GM23338 (cell line): Measurements from ENCODE around the gene TMC2.

Experiments
- CREB1 ChIP-seq: fragments of 250-450 bp; sonication (Bioruptor Pico); IDR thresholded peaks from 2 replicates; pipeline ENCODE4 v1.5.0; 2020; ENCODE audit warnings: low read depth, mild to moderate bottlenecking, moderate library complexity
- EZH2 ChIP-seq: fragments of 200-600 bp; sonication (generic); IDR thresholded peaks from one replicate; pipeline ENCODE4 v1.8.0; 2017; ENCODE audit warnings: antibody characterized with exemption, mild to moderate bottlenecking, low read depth; ENCODE audit not compliant: unreplicated experiment
- EZH2phosphoT487 ChIP-seq: fragments of 200-600 bp; sonication (generic); IDR thresholded peaks from one replicate; pipeline ENCODE4 v1.8.1; 2018; ENCODE audit warnings: antibody characterized with exemption; ENCODE audit not compliant: unreplicated experiment
- JUNB ChIP-seq: IDR thresholded peaks from one replicate; pipeline ENCODE4 v1.6.1; 2016; ENCODE audit warnings: antibody characterized with exemption; ENCODE audit not compliant: unreplicated experiment
- NANOG ChIP-seq: IDR thresholded peaks from 2 replicates; pipeline ENCODE4 v1.6.1; 2016; ENCODE audit warnings: antibody characterized with exemption, borderline replicate concordance
- POLR2AphosphoS5 ChIP-seq: IDR thresholded peaks from 2 replicates; pipeline ENCODE4 v1.6.1; 2016; ENCODE audit warnings: antibody characterized with exemption, low read depth
- REST ChIP-seq: IDR thresholded peaks from one replicate; pipeline ENCODE4 v1.6.1; 2018; ENCODE audit warnings: antibody characterized with exemption; ENCODE audit not compliant: unreplicated experiment
- ZNF114 ChIP-seq: fragments of 250-450 bp; sonication (Bioruptor Pico); IDR thresholded peaks from 2 replicates; pipeline ENCODE4 v1.5.0; 2020; ENCODE audit warnings: mild to moderate bottlenecking, moderate library complexity
- ZNF331 ChIP-seq: fragments of 250-450 bp; sonication (Bioruptor Pico); IDR thresholded peaks from 2 replicates; pipeline ENCODE4 v1.5.0; 2020; ENCODE audit warnings: low read depth, mild to moderate bottlenecking, moderate library complexity
- ZNF462 ChIP-seq: fragments of 250-450 bp; sonication (Bioruptor Pico); IDR thresholded peaks from 2 replicates; pipeline ENCODE4 v1.5.0; 2020; ENCODE audit warnings: mild to moderate bottlenecking, moderate library complexity
- TF ChIP-seq, protein P1 (sequence below), 2 experiments: fragments of 200-600 bp in 1 of 2; sonication (generic) in 1 of 2; conservative IDR thresholded peaks; 2 replicates each; pipeline versions ENCODE4 v1.5.1 to v1.6.1; 2016 to 2017; ENCODE audit warnings: antibody characterized with exemption in 2 of 2, low read depth in 2 of 2, mild to moderate bottlenecking in 2 of 2, moderate library complexity in 1 of 2

DNA sequence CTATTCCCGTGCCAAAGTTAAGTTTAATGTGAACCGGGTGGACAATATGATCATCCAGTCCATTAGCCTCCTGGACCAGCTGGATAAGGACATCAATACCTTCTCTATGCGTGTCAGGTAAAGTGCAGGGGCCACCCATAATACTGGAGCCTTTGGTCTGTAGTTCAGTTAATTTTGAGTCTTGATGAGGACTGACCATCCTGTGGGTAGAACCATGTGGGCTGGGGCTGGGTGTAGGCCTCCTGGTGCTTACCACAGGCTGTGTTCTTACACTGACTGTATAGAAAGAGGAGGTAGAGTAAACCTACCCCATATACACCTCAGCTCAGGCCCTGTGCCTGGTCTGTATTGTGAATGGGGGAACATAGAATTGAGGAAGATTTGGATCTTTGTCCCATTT is 118.5 kb downstream of the TMC2 start:
- TF ChIP-seq ZNF331 (CRISPR knock-in tag) (no peak), ZNF462 (CRISPR knock-in tag) (no peak), JUNB (no peak), POLR2AphosphoS5 (no peak), REST (no peak), EZH2 (no peak), ZNF114 (no peak), NANOG (no peak), EZH2phosphoT487 (no peak), CREB1 (CRISPR knock-in tag) (no peak)
- TF ChIP-seq, protein P1, sequence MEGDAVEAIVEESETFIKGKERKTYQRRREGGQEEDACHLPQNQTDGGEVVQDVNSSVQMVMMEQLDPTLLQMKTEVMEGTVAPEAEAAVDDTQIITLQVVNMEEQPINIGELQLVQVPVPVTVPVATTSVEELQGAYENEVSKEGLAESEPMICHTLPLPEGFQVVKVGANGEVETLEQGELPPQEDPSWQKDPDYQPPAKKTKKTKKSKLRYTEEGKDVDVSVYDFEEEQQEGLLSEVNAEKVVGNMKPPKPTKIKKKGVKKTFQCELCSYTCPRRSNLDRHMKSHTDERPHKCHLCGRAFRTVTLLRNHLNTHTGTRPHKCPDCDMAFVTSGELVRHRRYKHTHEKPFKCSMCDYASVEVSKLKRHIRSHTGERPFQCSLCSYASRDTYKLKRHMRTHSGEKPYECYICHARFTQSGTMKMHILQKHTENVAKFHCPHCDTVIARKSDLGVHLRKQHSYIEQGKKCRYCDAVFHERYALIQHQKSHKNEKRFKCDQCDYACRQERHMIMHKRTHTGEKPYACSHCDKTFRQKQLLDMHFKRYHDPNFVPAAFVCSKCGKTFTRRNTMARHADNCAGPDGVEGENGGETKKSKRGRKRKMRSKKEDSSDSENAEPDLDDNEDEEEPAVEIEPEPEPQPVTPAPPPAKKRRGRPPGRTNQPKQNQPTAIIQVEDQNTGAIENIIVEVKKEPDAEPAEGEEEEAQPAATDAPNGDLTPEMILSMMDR (conservative IDR thresholded peaks at IDR 0.05; ENCODE audit: low read depth in 2 of 2), result no peak
